Measurements from ENCODE around the gene ATP5ME.
"Not testable (repeated sequence)": the region's sequence is repeated elsewhere in the genome, so short reads cannot be mapped to it uniquely, and the experiment has no call there.

ATP5ME gene

GRCh38 chr4:700587-701264 is 26.6 kb upstream of the ATP5ME start (continued):
- TF ChIP-seq TSHZ2 (CRISPR knock-in tag; IDR thresholded peaks at IDR 0.05) = no peak

GRCh38 chr4:699816-700580 is 25.9 kb upstream of the ATP5ME start:
- TF ChIP-seq ISL1 (CRISPR knock-in tag; IDR thresholded peaks at IDR 0.05) = no peak
- no peak for TF ChIP-seq TCF4 (CRISPR knock-in tag; IDR thresholded peaks at IDR 0.05; ENCODE audit: borderline replicate concordance)
- no peak for TF ChIP-seq ZC3H10 (CRISPR knock-in tag; IDR thresholded peaks at IDR 0.05)
- no peak for TF ChIP-seq ZNF8 (CRISPR knock-in tag; IDR thresholded peaks at IDR 0.05)
- no peak for TF ChIP-seq CREB5 (CRISPR knock-in tag; IDR thresholded peaks at IDR 0.05; ENCODE audit: low read depth)
- TF ChIP-seq BACH2 (CRISPR knock-in tag; IDR thresholded peaks at IDR 0.05; ENCODE audit: borderline replicate concordance) = no peak

GRCh38 chr4:694341-694940 is 20.4 kb upstream of the ATP5ME start:
- not testable (repeated sequence) for ATAC-seq

More at GRCh38 chr4:699816-700580, 25.9 kb upstream of the ATP5ME start:
- ATAC-seq = no peak

- ATAC-seq = no peak
- TF ChIP-seq ZNF565 (CRISPR knock-in tag; conservative IDR thresholded peaks at IDR 0.05; ENCODE audit: low read depth) (no peak), POU6F1 (CRISPR knock-in tag; IDR thresholded peaks at IDR 0.05; ENCODE audit: borderline replicate concordance, low read depth) (no peak), CREB5 (CRISPR knock-in tag; IDR thresholded peaks at IDR 0.05; ENCODE audit: low read depth) (no peak), TCF4 (CRISPR knock-in tag; IDR thresholded peaks at IDR 0.05; ENCODE audit: borderline replicate concordance) (no peak), TSHZ2 (CRISPR knock-in tag; IDR thresholded peaks at IDR 0.05) (no peak), ZFP3 (CRISPR knock-in tag; IDR thresholded peaks at IDR 0.05) (no peak), PATZ1 (CRISPR knock-in tag; IDR thresholded peaks at IDR 0.05; ENCODE audit: borderline replicate concordance) (no peak), ZNF8 (CRISPR knock-in tag; IDR thresholded peaks at IDR 0.05) (no peak)
These were observed 18.9 kb upstream of the ATP5ME start for GRCh38 chr4:692771-693554.

Data from SK-N-SH treated with all-trans-retinoic acid at 6 μM for 48 hours (cell line).